NOMO-1 treated with dmso at 0.1 percent for 144 hours (cell line): Measurements from ENCODE around the gene TEX26.

Source experiments
- DNase-seq: peaks from one replicate; lab custom pipeline; 2025; ENCODE audit not compliant: unreplicated experiment; lab: John Stamatoyannopoulos, UW

TEX26 gene

GRCh38 chr13:30974350-30974749 lies 41.9 kb downstream of the TEX26 start:
- DNase-seq: no peak

GRCh38 chr13:30976025-30976424 lies 43.6 kb downstream of the TEX26 start:
- no peak for DNase-seq

- no peak for DNase-seq
Observed at GRCh38 chr13:30978981-30979956, 46.8 kb downstream of the TEX26 start.

GRCh38 chr13:30982506-30982905 lies 50.0 kb downstream of the TEX26 start:
- no peak for DNase-seq

- DNase-seq: no peak
Observed at GRCh38 chr13:30982906-30983305, 50.5 kb downstream of the TEX26 start.

GRCh38 chr13:30983431-30983830 lies 51.0 kb downstream of the TEX26 start:
- DNase-seq: no peak

- DNase-seq: no peak
Observed at GRCh38 chr13:30984620-30985019, 52.2 kb downstream of the TEX26 start.

- no peak for DNase-seq
Observed at GRCh38 chr13:30985637-30986205, 53.3 kb downstream of the TEX26 start.

GRCh38 chr13:30991184-30991583 lies 58.7 kb downstream of the TEX26 start:
- DNase-seq: no peak

- no peak for DNase-seq
Observed at GRCh38 chr13:30991922-30992321, 59.5 kb downstream of the TEX26 start.

- no peak for DNase-seq
Observed at GRCh38 chr13:30995331-30995730, 62.9 kb downstream of the TEX26 start.

- DNase-seq: no peak
Observed at GRCh38 chr13:30997697-30998096, 65.2 kb downstream of the TEX26 start.

GRCh38 chr13:30998136-30999088 lies 66.0 kb downstream of the TEX26 start:
- DNase-seq: no peak

GRCh38 chr13:31000889-31001288 lies 68.4 kb downstream of the TEX26 start:
- DNase-seq: no peak

GRCh38 chr13:31001647-31002046 lies 69.2 kb downstream of the TEX26 start:
- DNase-seq: no peak

GRCh38 chr13:31005066-31005465 lies 72.6 kb downstream of the TEX26 start:
- no peak for DNase-seq

- no peak for DNase-seq
Observed at GRCh38 chr13:31007417-31007816, 75.0 kb downstream of the TEX26 start.

- DNase-seq: no peak
Observed at GRCh38 chr13:31008400-31009115, 76.1 kb downstream of the TEX26 start.

- DNase-seq: no peak
Observed at GRCh38 chr13:31009166-31009565, 76.7 kb downstream of the TEX26 start.

- DNase-seq: no peak
Observed at GRCh38 chr13:31010296-31010695, 77.8 kb downstream of the TEX26 start.
